H1 (cell line): ENCODE results near the gene CROCC2. TPM values are rescaled to one million over a fixed set of nuclear protein-coding genes. Genes with fewer than 3 reads are reported as not detected.

Experiments
- CTCF ChIA-PET: fragments of 300-600 bp; sonication (Branson Sonifier 250); formaldehyde crosslinking; loops from one replicate; lab custom pipeline; 2021; ENCODE audit not compliant: partially characterized antibody; lab: Charles Lee
- POLR2A ChIA-PET: fragments of 300-600 bp; sonication (Branson Sonifier 250); formaldehyde crosslinking; loops from one replicate; lab custom pipeline; 2021; ENCODE audit warnings: inconsistent platforms; ENCODE audit not compliant: partially characterized antibody; lab: Charles Lee
- DNase-seq, 2 experiments: peaks; one replicate each; pipeline versions ENCODE4 v3.0.0 to v3.0.0-alpha.2; 2010 to 2022; ENCODE audit warnings: low spot score in 2 of 2, low read depth in 1 of 2, mixed read lengths in 1 of 2
- FAIRE-seq: peaks from 2 replicates; lab custom pipeline; 2011; peaks lifted over from hg19 to GRCh38; lab: Jason Lieb, UNC
- H2AFZ ChIP-seq: 2 replicates; pipeline ENCODE4 v1.8.1; 2012; ENCODE audit warnings: low read length, inconsistent platforms
- H2AK5ac ChIP-seq: 2 replicates; pipeline ENCODE4 v1.6.1; 2013; ENCODE audit warnings: low read depth, low read length
- H2BK120ac ChIP-seq: replicated peaks from 2 replicates; pipeline ENCODE3; 2013; ENCODE audit warnings: low read depth, low read length, inconsistent platforms
- H2BK12ac ChIP-seq: 2 replicates; pipeline ENCODE4 v1.6.1; 2013; ENCODE audit warnings: low read depth, low read length
- H2BK15ac ChIP-seq: 2 replicates; pipeline ENCODE4 v1.6.1; 2013; ENCODE audit warnings: low read length
- H2BK20ac ChIP-seq: 2 replicates; pipeline ENCODE4 v1.6.1; 2013; ENCODE audit warnings: low read length
- H2BK5ac ChIP-seq: 2 replicates; pipeline ENCODE4 v1.6.1; 2013; ENCODE audit warnings: low read depth, low read length
- H3K14ac ChIP-seq: 2 replicates; pipeline ENCODE4 v1.6.1; 2013; ENCODE audit warnings: inconsistent platforms; ENCODE audit not compliant: insufficient read length
- H3K18ac ChIP-seq: 2 replicates; pipeline ENCODE4 v1.6.1; 2013; ENCODE audit warnings: low read length; ENCODE audit errors: extremely low read depth
- H3K23ac ChIP-seq: 2 replicates; pipeline ENCODE4 v1.6.1; 2013; ENCODE audit warnings: inconsistent platforms; ENCODE audit not compliant: insufficient read length
- H3K23me2 ChIP-seq: 2 replicates; pipeline ENCODE4 v1.6.1; 2013; ENCODE audit warnings: low read depth, low read length
- H3K27ac ChIP-seq: 2 replicates; pipeline ENCODE4 v1.6.1; 2011; ENCODE audit warnings: low read depth, low read length, inconsistent platforms
- H3K27me3 ChIP-seq, 4 experiments: replicated peaks in 1 of 4; 1 replicate in 1 of 4; 2 replicates in 3 of 4; pipeline versions ENCODE4 v1.6.1 to v1.8.1; 2011 to 2013; ENCODE audit warnings: low read length in 3 of 4, mild to moderate bottlenecking in 3 of 4, inconsistent platforms in 2 of 4, mixed read lengths in 2 of 4, moderate library complexity in 1 of 4; ENCODE audit not compliant: control insufficient read depth in 3 of 4, insufficient read depth in 3 of 4; ENCODE audit errors: extremely low read depth in 1 of 4
- H3K36me3 ChIP-seq, 4 experiments: 2 replicates each; pipeline versions ENCODE4 v1.6.1 to v1.8.1; 2011 to 2013; ENCODE audit warnings: mild to moderate bottlenecking in 4 of 4, low read length in 3 of 4, moderate library complexity in 2 of 4, control low read depth in 1 of 4, inconsistent platforms in 1 of 4; ENCODE audit not compliant: insufficient read depth in 4 of 4, control insufficient read depth in 2 of 4
- H3K4ac ChIP-seq: replicated peaks from 2 replicates; pipeline ENCODE3; 2013; ENCODE audit warnings: low read length, low read depth, mixed read lengths, inconsistent platforms; ENCODE audit not compliant: insufficient read length
- H3K4me1 ChIP-seq, 4 experiments: replicated peaks in 1 of 4; 1 replicate in 1 of 4; 2 replicates in 3 of 4; pipeline versions ENCODE4 v1.6.1 to v1.8.1; 2011 to 2013; ENCODE audit warnings: low read length in 3 of 4, inconsistent platforms in 2 of 4, mixed read lengths in 1 of 4; ENCODE audit not compliant: insufficient read depth in 4 of 4, control insufficient read depth in 3 of 4
- H3K4me2 ChIP-seq, 2 experiments: 2 replicates each; pipeline versions ENCODE4 v1.6.1 to v1.8.1; 2011 to 2013; ENCODE audit warnings: low read depth in 2 of 2, low read length in 2 of 2, control low read depth in 1 of 2, inconsistent platforms in 1 of 2, mild to moderate bottlenecking in 1 of 2; ENCODE audit not compliant: insufficient read depth in 1 of 2
- H3K4me3 ChIP-seq, 4 experiments: fragments of 200-600, 300-600 bp in 1 of 4; sonication (generic), shearing (Covaris generic), sonication (Bioruptor Twin) in 1 of 4; 2 replicates each; pipeline versions ENCODE4 v1.5.1 to v1.8.1; 2011 to 2016; ENCODE audit warnings: low read length in 4 of 4, low read depth in 3 of 4, control low read depth in 2 of 4, inconsistent platforms in 2 of 4, mild to moderate bottlenecking in 2 of 4, mixed read lengths in 1 of 4, moderate library complexity in 1 of 4; ENCODE audit not compliant: insufficient read depth in 2 of 4; ENCODE audit errors: extremely low read depth in 1 of 4
- H3K56ac ChIP-seq: replicated peaks from 2 replicates; pipeline ENCODE3; 2013; ENCODE audit warnings: low read depth, mild to moderate bottlenecking, mixed read lengths, low read length, inconsistent platforms; ENCODE audit not compliant: insufficient read length
- H3K79me1 ChIP-seq: 2 replicates; pipeline ENCODE4 v1.6.1; 2013; ENCODE audit warnings: low read depth, low read length, control low read depth
- H3K79me2 ChIP-seq, 2 experiments: 2 replicates each; pipeline versions ENCODE4 v1.6.1 to v1.8.1; 2012 to 2013; ENCODE audit warnings: low read length in 2 of 2, mild to moderate bottlenecking in 2 of 2, inconsistent platforms in 1 of 2; ENCODE audit not compliant: insufficient read depth in 2 of 2, control insufficient read depth in 1 of 2
- H3K9ac ChIP-seq, 4 experiments: replicated peaks in 1 of 4; 1 replicate in 1 of 4; 2 replicates in 3 of 4; pipeline versions ENCODE4 v1.6.1 to v1.8.1; 2011 to 2013; ENCODE audit warnings: low read depth in 3 of 4, low read length in 3 of 4, control low read depth in 2 of 4, mild to moderate bottlenecking in 2 of 4, moderate library complexity in 2 of 4, inconsistent platforms in 1 of 4; ENCODE audit errors: extremely low read depth in 1 of 4
- H3K9me3 ChIP-seq, 2 experiments: 2 replicates each; pipeline versions ENCODE4 v1.6.1 to v1.8.1; 2012 to 2013; ENCODE audit warnings: mild to moderate bottlenecking in 2 of 2, moderate library complexity in 2 of 2, control low read depth in 1 of 2, inconsistent platforms in 1 of 2, low read depth in 1 of 2, low read length in 1 of 2, mixed read lengths in 1 of 2; ENCODE audit not compliant: insufficient read depth in 2 of 2
- H4K20me1 ChIP-seq, 2 experiments: replicated peaks in 1 of 2; 2 replicates each; pipeline versions ENCODE3 to v1.8.1; 2011 to 2013; ENCODE audit warnings: inconsistent platforms in 2 of 2, low read length in 2 of 2, mild to moderate bottlenecking in 1 of 2; ENCODE audit not compliant: insufficient read depth in 2 of 2, control insufficient read depth in 1 of 2
- H4K5ac ChIP-seq: 2 replicates; pipeline ENCODE4 v1.6.1; 2013; ENCODE audit warnings: low read length, low read depth, mixed read lengths, inconsistent platforms; ENCODE audit not compliant: insufficient read length
- H4K8ac ChIP-seq: 2 replicates; pipeline ENCODE4 v1.8.0; 2013; ENCODE audit warnings: mild to moderate bottlenecking, moderate library complexity, low read length, inconsistent platforms; ENCODE audit not compliant: insufficient read depth; ENCODE audit errors: extremely low read depth
- H4K91ac ChIP-seq: replicated peaks from 2 replicates; pipeline ENCODE3; 2013; ENCODE audit warnings: low read length, mixed read lengths, inconsistent platforms; ENCODE audit not compliant: insufficient read length
- ASH2L ChIP-seq: fragments of 200-600, 300-600 bp; sonication (generic); IDR thresholded peaks from one replicate; pipeline ENCODE4 v1.7.1; 2017; ENCODE audit warnings: low read length
- CBX5 ChIP-seq: fragments of 300-800, 300-1000 bp; sonication (generic); IDR thresholded peaks from 2 replicates; pipeline ENCODE4 v1.7.1; 2016; ENCODE audit warnings: antibody characterized with exemption, low read length, low read depth
- CTCF ChIP-seq, 3 experiments: IDR thresholded peaks; 1 replicate in 2 of 3; 2 replicates in 1 of 3; pipeline versions ENCODE4 v1.5.1 to v1.6.1; 2011; ENCODE audit warnings: low read length in 3 of 3, mild to moderate bottlenecking in 3 of 3, inconsistent platforms in 2 of 3, low read depth in 1 of 3, moderate library complexity in 1 of 3; ENCODE audit not compliant: insufficient read depth in 1 of 3; ENCODE audit errors: control extremely low read depth in 1 of 3
- POLR2AphosphoS5 ChIP-seq: IDR thresholded peaks from 2 replicates; pipeline ENCODE4 v1.6.1; 2011; ENCODE audit warnings: low read depth, low read length
- RAD21 ChIP-seq, 2 experiments: IDR thresholded peaks in 1 of 2; conservative IDR thresholded peaks in 1 of 2; 2 replicates each; pipeline ENCODE4 v1.6.1; 2011; ENCODE audit warnings: low read depth in 2 of 2, low read length in 2 of 2, improper control_type of control experiment in 1 of 2, inconsistent platforms in 1 of 2, mild to moderate bottlenecking in 1 of 2, moderate library complexity in 1 of 2
- RBBP5 ChIP-seq: IDR thresholded peaks from 2 replicates; pipeline ENCODE4 v1.7.1; 2012; ENCODE audit warnings: low read depth, mild to moderate bottlenecking, inconsistent platforms, low read length, moderate library complexity, borderline replicate concordance
- SP4 ChIP-seq: IDR thresholded peaks from 2 replicates; pipeline ENCODE4 v1.6.1; 2012; ENCODE audit warnings: low read length, inconsistent platforms
- WGBS, 2 experiments: shearing (Covaris generic) in 1 of 2; methylation state at CpG; one replicate each; pipeline versions ENCODE4 v1.1.6 to v1.1.7; 2013 to 2015; ENCODE audit warnings: low lambda C conversion rate in 2 of 2, mixed read lengths in 2 of 2, inconsistent platforms in 1 of 2, low coverage in 1 of 2, missing lambda C conversion rate in 1 of 2; ENCODE audit not compliant: insufficient replicate concordance in 2 of 2, insufficient coverage in 1 of 2, insufficient read length in 1 of 2; ENCODE audit errors: extremely low coverage in 1 of 2, missing lambda C conversion rate in 1 of 2; 5-methylcytosine and 5-hydroxymethylcytosine counted together
- polyA plus RNA-seq, 7 experiments: library from polyadenylated mRNA; depleted of rRNA in 3 of 7; stranded (reverse) in 5 of 7; unstranded in 2 of 7; fragments of >200 nt in 5 of 7; fragments of 200-250 nt in 2 of 7; gene quantifications; 1 replicate in 5 of 7; 2 replicates in 1 of 7; 4 replicates in 1 of 7; pipeline versions ENCODE4 v1.2.1 to v1.2.3, GENCODE V29; 2011 to 2013; ENCODE audit warnings: missing spikeins in 2 of 7, mixed read lengths in 2 of 7
- total RNA-seq: library from RNA; stranded (reverse); fragmentation: NEBNext Ultra II Directional; extraction: Animal tissue kit (Norgen Biotek cat#: 25700); gene quantifications from 2 replicates; pipeline ENCODE4 v1.2.1, GENCODE V29; 2021

CROCC2 gene
- total and polyA plus RNA-seq, 2 of the 8 experiments (the other 6 are each of a cell fraction or from before 2014, with no cell fraction given), result not detected

GRCh38 chr2:241009601-241010530 is 103.7 kb downstream of the CROCC2 start:
- peaks cover 0 to 4% of the 10 kb centered on the region in 2 experiments; a peak in 1 of 4 replicates for H3K9me3 ChIP-seq
- no peak overlapping the region for H3K23ac ChIP-seq
- peaks cover 0 to 19% (median 15%) of the 10 kb centered on the region in 4 experiments; a peak in 6 of 7 replicates for H3K4me1 ChIP-seq
- peak overlapping the region; percentile 91; the same call in 1 of the 2 replicates for H2BK5ac ChIP-seq
- peak overlapping the region; percentile 91 for H4K91ac ChIP-seq
- peak overlapping the region; percentile 31; the same call in 1 of the 2 replicates for H2AFZ ChIP-seq
- H3K23me2 ChIP-seq, result peaks cover 2% of the 10 kb centered on the region; the same call in 1 of the 2 replicates
- H2BK20ac ChIP-seq, result 0 out of 2 replicates have a peak overlapping the region, but pooled peaks have one; percentile 95
- POLR2A ChIA-PET, result interaction anchor here (1.1 to 2.4 kb wide), 4 partner anchors 8 to 66 kb away, joined by 3 to 9 read pairs (median 6); no protein-coding TSS in a partner anchor
- H3K79me2 ChIP-seq, result no peaks in the 10 kb centered on the region
- H2BK12ac ChIP-seq, result peak overlapping the region; percentile 97; the same call in 1 of the 2 replicates
- H3K56ac ChIP-seq, result peak overlapping the region; percentile 11
- H3K18ac ChIP-seq, result peak overlapping the region; percentile 93
- FAIRE-seq (no peak), DNase-seq (peak in 1 of 2 experiments; percentile 76)
- peak overlapping the region; percentile 12 for H3K4ac ChIP-seq
- H2BK15ac ChIP-seq, result peak overlapping the region; percentile 81; the same call in 1 of the 2 replicates
- H4K20me1 ChIP-seq, result no peaks in the 10 kb centered on the region
- no peak overlapping the region; the same call in 1 of the 2 replicates for H2AK5ac ChIP-seq
- H3K4me3 ChIP-seq, result peak overlapping the region in 1 of 4 experiments; percentile 39; a peak in 4 of 8 replicates
- peak overlapping the region; percentile 47 for H4K5ac ChIP-seq
- H3K27ac ChIP-seq, result no peak overlapping the region
- peak overlapping the region; percentile 79 for H2BK120ac ChIP-seq
- H4K8ac ChIP-seq, result peak overlapping the region; percentile 80
- H3K36me3 ChIP-seq, result no peaks in the 10 kb centered on the region
- CTCF ChIA-PET, result interaction anchor here (0.7 to 3.7 kb wide), 9 partner anchors 11 to 58 kb away, joined by 3 to 11 read pairs (median 3); partner anchors contain the start of gene SNED1
- H3K14ac ChIP-seq, result no peak overlapping the region
- TF ChIP-seq RBBP5, result 0 out of 2 replicates have a peak, but pooled peaks have one; percentile 41
- TF ChIP-seq SP4, result no peak
- no peak for TF ChIP-seq CTCF (IDR thresholded peaks at IDR 0.05; ENCODE audit: control extremely low read depth in 1 of 3, insufficient read depth in 1 of 3, low read depth in 1 of 3, low read length in 3 of 3)
- 0 out of 4 replicates have a peak, but pooled peaks of 1 of the 2 experiments have one; percentile 1 for TF ChIP-seq RAD21 (IDR thresholded peaks at IDR 0.05 in 1 of 2, conservative IDR thresholded peaks at IDR 0.05 in 1 of 2; ENCODE audit: low read depth in 2 of 2, low read length in 2 of 2)
- no peak for TF ChIP-seq POLR2AphosphoS5
- TF ChIP-seq CBX5, result no peak
- TF ChIP-seq ASH2L, result peak; percentile 33
- TF ChIP-seq, all 59 proteins: peak for 3
- Histone ChIP-seq H3K9ac (peak overlapping the region in 2 of 4 experiments; percentile 4 to 13; a peak in 2 of 7 replicates), H3K4me2 (peak overlapping the region; percentile 50), H3K27me3 (no peaks in the 10 kb centered on the region), H3K79me1 (no peaks in the 10 kb centered on the region)
- WGBS, 2 experiments, result 30% methylated on average over 19 of the region's 28 CpGs; no CpG with 5 or more reads in 1 of the 2 experiments
